Breast epithelium (tissue), 4 donors: ENCODE measurements around the gene PCDHGB5. TPM values are rescaled to one million over a fixed set of nuclear protein-coding genes. Genes with fewer than 3 reads are reported as not detected.
A peak's percentile ranks its signal among the peaks of the same experiment; 100 is the strongest.
"Not testable (repeated sequence)": the region's sequence is repeated elsewhere in the genome, so short reads cannot be mapped to it uniquely, and the experiment has no call there.

Source experiments
- DNase-seq, 2 donors: peaks; one replicate each; pipeline ENCODE4 v3.0.0-alpha.2; 2019; ENCODE audit warnings: low spot score in 2 of 2
- H3K27ac ChIP-seq, 2 donors: fragments of 200-600 bp; sonication (generic) in 1 of 2; one replicate each; pipeline ENCODE4 v1.5.1; 2016 to 2019; ENCODE audit warnings: mild to moderate bottlenecking in 1 of 2
- H3K27me3 ChIP-seq, 2 donors: fragments of 200-600 bp; sonication (generic) in 1 of 2; one replicate each; pipeline versions ENCODE4 v1.5.1 to v1.6.0; 2017 to 2019; ENCODE audit warnings: control low read depth in 1 of 2, mild to moderate bottlenecking in 1 of 2
- H3K36me3 ChIP-seq: fragments of 200-600 bp; one replicate; pipeline ENCODE4 v1.5.1; 2019
- H3K4me1 ChIP-seq, 2 donors: fragments of 200-600 bp; sonication (generic); one replicate each; pipeline ENCODE4 v1.5.1; 2016 to 2019; ENCODE audit warnings: control low read depth in 1 of 2
- H3K4me3 ChIP-seq, 3 donors: fragments of 200-600 bp; sonication (generic); 1 replicate in 2 of 3; 2 replicates in 1 of 3; pipeline ENCODE4 v1.5.1; 2016 to 2019; ENCODE audit warnings: mild to moderate bottlenecking in 3 of 3, moderate library complexity in 2 of 3
- H3K9me3 ChIP-seq, 2 donors: fragments of 200-600 bp; sonication (generic) in 1 of 2; one replicate each; pipeline ENCODE4 v1.5.1; 2016 to 2019; ENCODE audit warnings: control low read depth in 1 of 2
- POLR2A ChIP-seq: fragments of 450-650 bp; IDR thresholded peaks from one replicate; pipeline ENCODE4 v1.6.1; 2016; ENCODE audit warnings: antibody characterized with exemption, mild to moderate bottlenecking, moderate library complexity
- POLR2AphosphoS5 ChIP-seq, 3 donors: sonication (generic); formaldehyde crosslinking; IDR thresholded peaks; one replicate each; pipeline ENCODE4 v1.6.1; 2017; ENCODE audit warnings: antibody characterized with exemption in 3 of 3
- intact Hi-C: fragments of 100-400 bp; cut with DNase I; formaldehyde crosslinking; loops from one replicate; pipeline ENCODE4 v1.15.1; 2023; ENCODE audit warnings: low total_unique reads
- total RNA-seq, 3 donors: library from RNA; depleted of rRNA; stranded (reverse); fragments of >200 nt; gene quantifications; one replicate each; pipeline ENCODE4 v1.1.0, GENCODE V29; 2016
- TF ChIP-seq, protein P1 (sequence below), 3 donors: fragments of 450-650 bp; IDR thresholded peaks; one replicate each; pipeline ENCODE4 v1.5.1; 2016 to 2017; ENCODE audit warnings: antibody characterized with exemption in 3 of 3, mild to moderate bottlenecking in 3 of 3, moderate library complexity in 3 of 3

The PCDHGB5 gene
- total RNA-seq, 3 donors from 2014 or later = 7.5 to 20.6 (median 19.8) TPM

DNA sequence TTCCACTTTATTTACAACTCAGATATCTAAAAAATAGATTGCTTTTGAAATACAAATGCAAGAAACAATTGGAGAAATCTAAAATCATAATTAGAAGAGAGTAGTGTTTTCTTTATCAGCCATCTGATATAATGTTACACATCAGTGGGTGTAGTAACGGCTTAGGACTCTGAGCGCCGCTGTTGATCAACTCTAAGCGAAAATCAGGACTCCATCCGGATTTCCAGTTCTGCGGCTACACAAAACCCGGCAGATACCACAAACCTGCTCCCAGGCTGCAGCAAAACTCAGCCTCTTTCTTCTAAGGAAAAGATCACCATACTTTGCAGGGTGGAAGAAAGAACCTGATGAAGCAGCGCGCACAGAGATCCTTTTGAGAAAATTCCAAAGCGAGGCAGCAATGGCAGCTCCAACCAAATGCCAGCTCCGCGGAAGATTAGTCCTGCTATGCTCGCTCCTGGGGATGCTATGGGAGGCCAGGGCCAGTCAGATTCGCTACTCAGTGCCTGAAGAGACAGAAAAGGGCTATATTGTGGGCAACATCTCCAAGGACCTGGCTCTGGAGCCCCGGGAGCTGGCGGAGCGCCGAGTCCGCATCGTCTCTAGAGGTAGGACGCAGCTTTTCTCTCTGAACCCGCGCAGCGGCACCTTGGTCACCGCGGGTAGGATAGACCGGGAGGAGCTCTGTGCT is 5.0 kb downstream of the PCDHGB5 start, which contains the start of gene PCDHGA9:
Gene PCDHGA9 (plus strand): TSS at position 226 of the 691 bp plus-strand sequence. CDS start 175 bp downstream, at position 401.
- H3K36me3 ChIP-seq = no peaks in the 10 kb centered on the region
- intact Hi-C loops = loop anchor here (5.0 kb wide), 1 partner anchor 125 kb away; no protein-coding TSS in a partner anchor
- peak within 1 kb of the TSS; percentile 27 to 57 (median 35) for H3K4me3 ChIP-seq
- H3K27ac ChIP-seq = peak within 1 kb of the TSS in 1 of 2 donors; percentile 0
- no peak for TF ChIP-seq POLR2AphosphoS5 (IDR thresholded peaks at IDR 0.05)
- TF ChIP-seq, protein P1, sequence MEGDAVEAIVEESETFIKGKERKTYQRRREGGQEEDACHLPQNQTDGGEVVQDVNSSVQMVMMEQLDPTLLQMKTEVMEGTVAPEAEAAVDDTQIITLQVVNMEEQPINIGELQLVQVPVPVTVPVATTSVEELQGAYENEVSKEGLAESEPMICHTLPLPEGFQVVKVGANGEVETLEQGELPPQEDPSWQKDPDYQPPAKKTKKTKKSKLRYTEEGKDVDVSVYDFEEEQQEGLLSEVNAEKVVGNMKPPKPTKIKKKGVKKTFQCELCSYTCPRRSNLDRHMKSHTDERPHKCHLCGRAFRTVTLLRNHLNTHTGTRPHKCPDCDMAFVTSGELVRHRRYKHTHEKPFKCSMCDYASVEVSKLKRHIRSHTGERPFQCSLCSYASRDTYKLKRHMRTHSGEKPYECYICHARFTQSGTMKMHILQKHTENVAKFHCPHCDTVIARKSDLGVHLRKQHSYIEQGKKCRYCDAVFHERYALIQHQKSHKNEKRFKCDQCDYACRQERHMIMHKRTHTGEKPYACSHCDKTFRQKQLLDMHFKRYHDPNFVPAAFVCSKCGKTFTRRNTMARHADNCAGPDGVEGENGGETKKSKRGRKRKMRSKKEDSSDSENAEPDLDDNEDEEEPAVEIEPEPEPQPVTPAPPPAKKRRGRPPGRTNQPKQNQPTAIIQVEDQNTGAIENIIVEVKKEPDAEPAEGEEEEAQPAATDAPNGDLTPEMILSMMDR (IDR thresholded peaks at IDR 0.05) = no peak
- no peak for TF ChIP-seq POLR2A
- DNase-seq = no peak
- no peaks in the 10 kb centered on the region for H3K4me1 ChIP-seq
- H3K9me3 ChIP-seq = peaks cover 77 to 96% of the 10 kb centered on the region in 2 donors
- H3K27me3 ChIP-seq = no peaks in the 10 kb centered on the region

DNA sequence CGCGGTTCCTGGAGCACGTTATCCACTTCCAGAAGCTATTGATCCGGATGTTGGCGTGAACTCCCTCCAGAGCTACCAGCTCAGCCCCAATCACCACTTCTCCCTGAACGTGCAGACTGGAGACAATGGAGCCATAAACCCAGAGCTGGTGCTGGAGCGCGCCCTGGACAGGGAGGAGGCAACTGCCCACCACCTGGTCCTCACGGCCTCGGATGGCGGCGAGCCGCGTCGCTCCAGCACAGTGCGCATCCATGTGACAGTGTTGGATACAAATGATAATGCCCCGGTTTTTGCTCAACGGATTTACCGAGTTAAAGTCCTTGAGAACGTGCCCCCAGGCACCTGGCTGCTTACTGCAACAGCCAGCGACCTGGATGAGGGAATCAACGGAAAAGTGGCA is 5.6 kb downstream of the PCDHGB5 start:
- TF ChIP-seq POLR2A (no peak), POLR2AphosphoS5 (IDR thresholded peaks at IDR 0.05) (no peak)
- TF ChIP-seq, protein P1 (IDR thresholded peaks at IDR 0.05) = no peak
- intact Hi-C loops = loop anchor here (5.0 kb wide), 1 partner anchor 124 kb away; no protein-coding TSS in a partner anchor
- no peaks in the 10 kb centered on the region for H3K4me1 ChIP-seq
- peaks cover 79 to 100% of the 10 kb centered on the region in 2 donors for H3K9me3 ChIP-seq
- H3K27ac ChIP-seq = no peak overlapping the region
- DNase-seq = no peak
- no peaks in the 10 kb centered on the region for H3K36me3 ChIP-seq
- H3K27me3 ChIP-seq = no peaks in the 10 kb centered on the region
- H3K4me3 ChIP-seq = peak overlapping the region; percentile 27 to 57 (median 35)

DNA sequence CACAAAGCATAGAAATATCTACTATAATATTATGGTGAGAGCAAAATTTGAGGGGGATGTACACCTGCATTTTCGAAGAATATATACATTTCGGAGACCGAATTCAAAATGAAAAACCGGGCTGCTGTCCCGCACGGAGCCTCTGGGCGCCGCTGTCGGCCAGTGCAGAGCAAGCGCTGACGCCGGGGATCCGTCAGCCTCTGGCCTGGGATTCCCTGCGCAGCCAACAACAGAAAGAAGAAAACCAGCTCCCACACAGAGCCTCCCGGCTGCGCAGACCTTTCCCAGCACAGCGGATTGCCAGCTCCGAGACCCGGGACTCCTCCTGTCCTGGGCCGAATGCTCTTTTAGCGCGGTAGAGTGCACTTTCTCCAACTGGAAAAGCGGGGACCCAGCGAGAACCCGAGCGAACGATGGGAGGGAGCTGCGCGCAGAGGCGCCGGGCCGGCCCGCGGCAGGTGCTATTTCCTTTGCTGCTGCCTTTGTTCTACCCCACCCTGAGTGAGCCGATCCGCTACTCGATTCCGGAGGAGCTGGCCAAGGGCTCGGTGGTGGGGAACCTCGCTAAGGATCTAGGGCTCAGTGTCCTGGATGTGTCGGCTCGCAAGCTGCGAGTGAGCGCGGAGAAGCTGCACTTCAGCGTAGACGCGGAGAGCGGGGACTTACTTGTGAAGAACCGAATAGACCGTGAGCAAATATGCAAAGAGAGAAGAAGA is 10.2 kb downstream of the PCDHGB5 start, which contains the start of gene PCDHGB6:
Gene PCDHGB6 (plus strand): TSS at position 232 of the 716 bp plus-strand sequence. CDS start 182 bp downstream, at position 414.
- H3K27ac ChIP-seq, H3K27me3 ChIP-seq, DNase-seq, H3K36me3 ChIP-seq, intact Hi-C loops, H3K4me1 ChIP-seq: not testable (repeated sequence)
- Histone ChIP-seq H3K4me3 (peak within 1 kb of the TSS; percentile 20 to 58 (median 23)), H3K9me3 (peaks cover 79 to 100% of the 10 kb centered on the region in 2 donors)
- TF ChIP-seq, protein P1 (IDR thresholded peaks at IDR 0.05) = peak in 2 of 3 donors; percentile 20 to 29

DNA sequence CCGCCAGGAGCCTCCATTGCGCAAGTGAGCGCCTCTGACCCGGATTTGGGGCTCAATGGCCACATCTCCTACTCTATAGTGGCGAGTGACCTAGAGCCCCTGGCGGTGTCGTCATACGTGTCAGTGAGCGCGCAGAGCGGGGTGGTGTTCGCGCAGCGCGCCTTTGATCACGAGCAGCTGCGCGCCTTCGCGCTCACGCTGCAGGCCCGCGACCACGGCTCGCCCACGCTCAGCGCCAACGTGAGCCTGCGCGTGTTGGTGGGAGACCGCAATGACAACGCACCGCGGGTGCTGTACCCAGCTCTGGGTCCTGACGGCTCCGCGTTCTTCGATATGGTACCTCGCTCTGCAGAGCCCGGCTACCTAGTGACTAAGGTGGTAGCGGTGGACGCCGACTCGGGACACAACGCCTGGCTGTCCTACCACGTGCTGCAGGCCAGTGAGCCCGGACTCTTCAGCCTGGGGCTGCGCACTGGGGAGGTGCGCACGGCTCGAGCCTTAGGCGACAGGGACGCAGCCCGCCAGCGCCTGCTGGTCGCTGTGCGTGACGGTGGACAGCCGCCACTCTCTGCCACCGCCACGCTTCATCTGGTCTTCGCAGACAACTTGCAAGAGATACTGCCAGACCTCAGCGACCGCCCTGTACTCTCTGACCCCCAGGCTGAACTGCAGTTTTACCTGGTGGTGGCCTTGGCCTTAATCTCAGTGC is 12.0 kb downstream of the PCDHGB5 start:
- no peak for TF ChIP-seq POLR2AphosphoS5 (IDR thresholded peaks at IDR 0.05)
- no peak for TF ChIP-seq POLR2A
- TF ChIP-seq, protein P1 (IDR thresholded peaks at IDR 0.05) = no peak
- Histone ChIP-seq H3K36me3 (no peaks in the 10 kb centered on the region), H3K9me3 (peaks cover 79 to 100% of the 10 kb centered on the region in 2 donors), H3K27ac (no peak overlapping the region), H3K4me3 (peak overlapping the region in 1 of 3 donors; percentile 3), H3K4me1 (no peaks in the 10 kb centered on the region), H3K27me3 (no peaks in the 10 kb centered on the region)
- DNase-seq = no peak
- intact Hi-C loops = loop anchor here (1.0 kb wide), 1 partner anchor 9 kb away; no protein-coding TSS in a partner anchor
